ENCODE results near the gene POLA2.

POLA2 gene

GRCh38 chr11:65288706-65289536 is 27.2 kb downstream of the POLA2 start:
- peak; percentile 12 for DNase-seq

DNA sequence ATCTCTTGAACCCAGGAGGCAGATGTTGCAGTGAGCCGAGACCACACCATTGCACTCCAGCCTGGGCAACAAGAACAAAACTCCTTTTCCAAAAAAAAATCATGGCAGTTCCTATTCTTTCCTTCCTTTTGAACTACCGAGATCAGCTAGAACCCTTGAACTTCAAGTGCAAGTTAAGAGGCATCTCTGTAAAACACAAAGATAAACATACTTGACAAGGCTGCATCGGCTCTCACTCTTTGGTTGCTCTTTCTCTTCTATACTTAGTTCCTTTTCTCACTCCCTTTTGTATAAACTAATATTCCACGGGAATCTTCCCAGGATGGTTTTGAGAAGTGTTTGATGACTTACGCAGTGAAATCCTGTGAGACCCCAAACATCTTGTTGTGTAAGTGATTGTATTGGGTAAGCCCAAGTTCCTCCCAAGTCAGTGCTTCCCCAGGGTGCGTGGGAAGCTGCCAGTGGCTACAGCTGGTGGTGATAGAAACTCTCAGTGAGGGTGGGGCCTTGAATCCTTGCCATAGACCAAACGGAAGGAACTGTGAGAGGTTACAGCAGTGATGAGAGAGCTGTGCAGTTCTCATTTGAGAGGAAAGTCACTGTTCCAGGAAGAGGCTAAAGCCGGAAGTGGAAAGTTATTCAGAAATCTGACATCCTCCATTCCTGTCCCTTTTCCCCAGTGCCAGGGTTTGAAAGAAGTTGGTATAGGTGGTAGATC is 28.8 kb downstream of the POLA2 start:
- DNase-seq = no peak

DNA sequence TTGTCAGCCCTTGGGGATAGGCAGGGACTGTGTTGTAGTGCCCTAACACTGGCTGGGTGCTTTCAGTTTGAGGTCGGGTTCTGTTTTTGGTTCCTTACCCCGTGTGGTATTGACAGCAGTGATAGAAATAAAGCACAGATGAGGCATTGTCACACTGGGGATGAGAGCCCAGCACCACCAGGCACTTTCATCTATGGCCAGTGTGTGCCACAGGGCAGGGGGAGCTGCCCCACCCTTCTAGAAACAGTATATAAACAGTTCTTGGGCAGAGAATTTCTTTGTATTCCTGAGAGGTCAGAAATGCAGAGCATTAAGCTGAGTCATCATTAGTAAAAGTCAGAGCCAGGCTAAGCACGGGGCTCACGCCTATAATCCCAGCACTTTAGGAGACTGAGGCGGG is 29.9 kb downstream of the POLA2 start:
- no peak for DNase-seq

- no peak for DNase-seq
Observed at GRCh38 chr11:65292890-65293289, 31.1 kb downstream of the POLA2 start.

- no peak for DNase-seq
Observed at GRCh38 chr11:65293909-65294381, 32.2 kb downstream of the POLA2 start.

GRCh38 chr11:65295001-65295400 is 33.2 kb downstream of the POLA2 start:
- no peak for DNase-seq

- DNase-seq = no peak
Observed at GRCh38 chr11:65295571-65296341, 34.0 kb downstream of the POLA2 start.

GRCh38 chr11:65297026-65297672 is 35.4 kb downstream of the POLA2 start:
- no peak for DNase-seq

- no peak for DNase-seq
Observed at GRCh38 chr11:65298131-65298535, 36.4 kb downstream of the POLA2 start.

DNA sequence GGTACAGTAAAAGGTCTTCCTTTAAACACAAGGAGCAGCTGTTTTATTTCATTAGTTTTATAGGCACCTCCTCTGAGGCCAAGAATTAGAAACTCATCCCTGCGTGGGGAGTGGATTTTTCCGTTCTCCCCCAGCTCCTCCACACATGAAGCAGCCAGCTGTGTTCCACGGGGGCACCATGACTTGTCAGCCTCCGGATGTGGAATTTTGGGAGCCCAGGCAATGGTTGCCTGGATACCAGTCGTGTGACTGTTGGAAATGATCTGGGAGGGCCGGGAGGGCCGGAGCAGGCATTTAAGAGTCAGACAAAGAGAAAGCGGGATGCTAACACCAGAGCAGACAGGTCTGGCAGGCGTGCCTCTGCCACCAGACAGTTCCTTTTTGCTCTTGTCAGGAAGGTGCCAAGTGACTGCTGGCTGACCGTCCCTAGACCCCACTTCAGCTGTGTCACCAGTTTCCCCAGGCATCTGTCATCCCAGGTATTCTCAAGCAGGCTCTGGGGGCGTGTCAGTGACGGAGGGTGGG is 37.0 kb downstream of the POLA2 start:
- DNase-seq = no peak

DNA sequence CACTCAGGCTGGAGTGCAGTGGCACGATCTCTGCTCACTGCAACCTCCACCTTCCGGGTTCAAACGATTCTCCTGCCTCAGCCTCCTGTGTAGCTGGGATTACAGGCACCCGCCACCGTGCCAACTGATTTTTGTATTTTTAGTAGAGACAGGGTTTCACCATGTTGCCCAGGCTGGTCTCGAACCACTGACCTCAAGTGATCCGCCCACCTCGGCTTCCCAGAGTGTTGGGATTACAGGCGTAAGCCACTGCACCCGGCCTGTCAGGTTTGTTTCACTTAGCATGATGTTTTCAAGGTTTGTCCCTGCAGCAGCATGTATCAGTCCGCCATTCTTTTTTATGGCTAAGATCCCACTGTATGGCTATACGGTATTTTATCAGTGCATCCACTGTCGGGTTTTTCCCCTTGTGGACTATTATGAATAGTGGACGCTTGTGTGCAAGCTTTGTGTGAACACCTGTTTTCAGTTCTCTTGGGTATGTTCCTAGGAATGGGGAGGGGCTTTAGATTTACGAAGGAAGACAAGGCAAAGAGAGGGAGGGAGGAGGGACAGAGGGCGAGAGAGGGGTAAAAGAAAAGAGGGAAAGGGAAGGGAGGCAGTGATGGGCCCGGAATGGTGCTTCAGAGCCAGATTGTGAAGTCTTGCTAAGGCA is 39.0 kb downstream of the POLA2 start:
- DNase-seq = no peak

GRCh38 chr11:65301491-65302329 is 39.9 kb downstream of the POLA2 start:
- DNase-seq = no peak

- no peak for DNase-seq
Observed at GRCh38 chr11:65303555-65303954, 41.8 kb downstream of the POLA2 start.

DNA sequence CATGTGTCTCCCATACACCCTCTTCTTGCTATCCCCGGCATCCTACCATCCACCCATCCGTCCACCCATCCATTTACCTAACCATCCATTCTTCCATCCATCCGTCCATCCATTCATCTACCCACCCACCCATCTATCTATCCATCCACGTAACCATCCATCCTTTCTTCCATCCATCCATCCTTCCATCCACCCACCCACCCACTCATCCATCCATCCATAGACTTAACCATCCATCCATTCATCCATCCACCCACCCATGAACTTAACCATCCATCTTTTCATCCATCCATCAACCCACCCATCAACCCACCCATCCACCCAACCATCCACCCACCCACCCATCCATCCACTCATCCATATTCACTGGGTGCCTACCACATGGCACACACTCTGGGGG is 42.3 kb downstream of the POLA2 start:
- no peak for DNase-seq

DNA sequence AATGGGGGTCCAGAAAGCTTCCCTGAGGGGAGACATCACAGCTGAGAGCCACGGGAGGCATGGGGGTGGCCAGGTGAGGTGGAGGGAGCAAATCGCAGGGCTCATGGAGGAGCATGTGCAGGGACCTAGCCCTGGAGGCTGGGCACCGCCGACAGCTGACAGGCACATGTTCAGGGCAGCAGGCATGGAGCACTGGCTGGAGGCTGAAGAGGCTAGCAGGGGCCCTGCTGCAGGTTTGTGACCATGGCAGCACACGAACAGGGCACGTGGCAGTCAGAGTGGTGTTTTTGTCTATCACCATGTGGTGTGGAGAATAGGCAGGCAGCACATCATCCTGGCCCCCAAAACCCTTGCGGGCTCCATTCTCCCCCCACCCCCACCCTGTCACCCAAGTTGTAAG is 42.9 kb downstream of the POLA2 start:
- DNase-seq = no peak

DNA sequence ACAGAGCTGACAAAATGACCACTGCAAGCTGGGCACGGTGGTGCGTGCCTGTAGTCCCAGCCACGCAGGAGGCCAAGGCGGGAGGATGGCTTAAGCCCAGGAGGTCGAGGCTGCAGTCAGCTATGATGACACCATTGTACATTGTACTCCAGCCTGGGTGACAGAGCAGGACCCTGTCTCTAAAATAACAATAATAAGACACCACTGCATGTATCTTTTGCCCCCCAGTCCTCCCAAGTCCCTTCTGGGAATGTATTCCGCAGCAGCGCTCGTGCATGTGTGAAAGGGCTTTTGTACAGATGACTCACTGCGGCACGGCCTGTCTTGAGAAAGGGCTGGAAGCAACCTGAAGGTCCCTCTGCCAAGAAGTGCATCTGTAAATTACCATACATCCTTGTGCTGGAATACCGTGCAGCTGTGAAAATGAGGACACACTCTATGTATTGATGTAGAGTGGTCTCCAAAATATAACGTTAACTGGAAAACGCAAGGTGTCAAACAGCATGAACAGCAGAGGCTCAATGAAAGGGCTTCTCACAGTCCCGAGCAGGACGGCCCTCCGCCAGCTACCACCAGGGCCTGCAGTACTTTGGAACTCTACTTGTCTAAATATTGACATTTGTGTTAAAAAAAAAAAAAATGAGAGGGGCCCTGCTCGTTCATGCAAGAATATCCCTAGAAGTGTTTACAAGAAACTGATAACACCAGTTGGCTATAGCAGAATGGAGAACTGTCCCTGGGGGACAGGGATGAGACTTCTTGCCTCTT is 43.9 kb downstream of the POLA2 start:
- no peak for DNase-seq

GRCh38 chr11:65307298-65308229 is 45.8 kb downstream of the POLA2 start:
- DNase-seq = no peak

- no peak for DNase-seq
Observed at GRCh38 chr11:65308281-65308891, 46.6 kb downstream of the POLA2 start.

- no peak for DNase-seq
Observed at GRCh38 chr11:65309006-65309405, 47.2 kb downstream of the POLA2 start.
